ENCODE measurements around the gene SHC4. TPM values are rescaled to one million over a fixed set of nuclear protein-coding genes. Genes with fewer than 3 reads are reported as not detected.
A peak's percentile ranks its signal among the peaks of the same experiment; 100 is the strongest.

Gene SHC4
- total and polyA plus RNA-seq, 9 of the 15 experiments (the other 6 are each of a cell fraction or from before 2014, with no cell fraction given), result 0.43 to 1.2 (median 0.67) TPM

- TF ChIP-seq ZBTB5 (IDR thresholded peaks at IDR 0.05) (no peak), BCL6 (CRISPR knock-in tag; IDR thresholded peaks at IDR 0.05) (no peak), LCOR (CRISPR knock-in tag; IDR thresholded peaks at IDR 0.05) (no peak), TEAD4 (IDR thresholded peaks at IDR 0.05; ENCODE audit: low read length) (0 out of 2 replicates have a peak, but pooled peaks have one; percentile 24), TEAD4 (CRISPR knock-in tag; IDR thresholded peaks at IDR 0.05; ENCODE audit: borderline replicate concordance) (no peak), NEUROD1 (IDR thresholded peaks at IDR 0.05; ENCODE audit: borderline replicate concordance, low read depth, low read length, partially characterized antibody) (no peak), RBBP5 (IDR thresholded peaks at IDR 0.05; ENCODE audit: borderline replicate concordance, insufficient read depth, low read length, poor library complexity, severe bottlenecking) (no peak), E2F4 (CRISPR knock-in tag; IDR thresholded peaks at IDR 0.05; ENCODE audit: low read depth) (no peak), CHD2 (IDR thresholded peaks at IDR 0.05; ENCODE audit: low read depth, low read length) (peak; percentile 49), ZNF764 (CRISPR knock-in tag; IDR thresholded peaks at IDR 0.05; ENCODE audit: low read depth) (no peak), EP400 (IDR thresholded peaks at IDR 0.05) (no peak), FOXA3 (CRISPR knock-in tag; conservative IDR thresholded peaks at IDR 0.05 in 1 of 2, IDR thresholded peaks at IDR 0.05 in 1 of 2) (no peak), NCOA4 (IDR thresholded peaks at IDR 0.05; ENCODE audit: partially characterized antibody) (no peak), RAD51 (IDR thresholded peaks at IDR 0.05; ENCODE audit: borderline replicate concordance, low read depth) (no peak), TFAP4 (CRISPR knock-in tag; IDR thresholded peaks at IDR 0.05; ENCODE audit: borderline replicate concordance) (no peak), SAFB (IDR thresholded peaks at IDR 0.05; ENCODE audit: borderline replicate concordance, low read depth, low read length) (no peak; the same call in 1 of the 2 replicates), ETV1 (tag; conservative IDR thresholded peaks at IDR 0.05; ENCODE audit: low read depth) (no peak), NRF1 (conservative IDR thresholded peaks at IDR 0.05 in 1 of 2, IDR thresholded peaks at IDR 0.05 in 1 of 2) (peak; percentile 72 to 74; a peak in 2 of 4 replicates), KDM2B (CRISPR knock-in tag; IDR thresholded peaks at IDR 0.05) (no peak), EHMT2 (IDR thresholded peaks at IDR 0.05) (no peak), GABPB1 (CRISPR knock-in tag; IDR thresholded peaks at IDR 0.05) (no peak)
- TF ChIP-seq, protein P1, sequence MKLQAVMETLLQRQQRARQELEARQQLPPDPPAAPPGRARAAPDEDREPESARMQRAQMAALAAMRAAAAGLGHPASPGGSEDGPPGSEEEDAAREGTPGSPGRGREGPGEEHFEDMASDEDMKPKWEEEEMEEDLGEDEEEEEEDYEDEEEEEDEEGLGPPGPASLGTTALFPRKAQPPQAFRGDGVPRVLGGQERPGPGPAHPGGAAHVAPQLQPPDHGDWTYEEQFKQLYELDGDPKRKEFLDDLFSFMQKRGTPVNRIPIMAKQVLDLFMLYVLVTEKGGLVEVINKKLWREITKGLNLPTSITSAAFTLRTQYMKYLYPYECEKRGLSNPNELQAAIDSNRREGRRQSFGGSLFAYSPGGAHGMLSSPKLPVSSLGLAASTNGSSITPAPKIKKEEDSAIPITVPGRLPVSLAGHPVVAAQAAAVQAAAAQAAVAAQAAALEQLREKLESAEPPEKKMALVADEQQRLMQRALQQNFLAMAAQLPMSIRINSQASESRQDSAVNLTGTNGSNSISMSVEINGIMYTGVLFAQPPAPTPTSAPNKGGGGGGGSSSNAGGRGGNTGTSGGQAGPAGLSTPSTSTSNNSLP (IDR thresholded peaks at IDR 0.05; ENCODE audit: borderline replicate concordance, low read depth, low read length), result no peak
These were observed 12.0 kb upstream of the SHC4 start (continued) for GRCh38 chr15:48975472-48976419.

Measured in K562 (cell line).